GM15510 (cell line): Measurements from ENCODE around the gene TTPAL.

ENCODE experiments used
- POLR2A ChIP-seq: IDR thresholded peaks from 3 replicates; pipeline ENCODE4 v1.6.1; 2011; ENCODE audit warnings: borderline replicate concordance; ENCODE audit not compliant: insufficient read length; ENCODE audit errors: extremely low read depth

The TTPAL gene

GRCh38 chr20:44475694-44476560 is at the start of gene TTPAL:
Gene TTPAL (plus strand): TSS chr20:44475874. CDS start chr20:44480000, 4,126 bp downstream.
- TF ChIP-seq POLR2A: peak; percentile 99

DNA sequence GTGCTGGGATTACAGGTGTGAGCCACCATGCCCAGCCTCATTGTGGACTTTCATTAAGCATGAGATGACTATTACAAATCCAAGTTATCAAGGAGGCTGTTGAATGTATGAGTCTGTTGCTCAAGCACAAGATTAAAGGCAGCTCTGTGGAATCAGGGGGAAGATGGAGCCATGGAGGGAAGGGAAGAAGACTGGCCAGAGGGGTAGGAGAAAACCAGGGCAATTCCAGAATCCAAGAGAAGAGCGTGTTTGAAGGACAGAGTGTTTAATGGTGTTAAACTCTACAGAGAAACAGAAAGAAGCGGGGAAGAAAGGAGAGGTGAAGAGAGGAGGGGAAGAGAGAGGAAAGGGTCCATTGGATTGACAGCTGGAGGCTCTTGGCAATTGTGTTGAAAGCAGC is 49.8 kb upstream of the TTPAL start:
- no peak for TF ChIP-seq POLR2A

DNA sequence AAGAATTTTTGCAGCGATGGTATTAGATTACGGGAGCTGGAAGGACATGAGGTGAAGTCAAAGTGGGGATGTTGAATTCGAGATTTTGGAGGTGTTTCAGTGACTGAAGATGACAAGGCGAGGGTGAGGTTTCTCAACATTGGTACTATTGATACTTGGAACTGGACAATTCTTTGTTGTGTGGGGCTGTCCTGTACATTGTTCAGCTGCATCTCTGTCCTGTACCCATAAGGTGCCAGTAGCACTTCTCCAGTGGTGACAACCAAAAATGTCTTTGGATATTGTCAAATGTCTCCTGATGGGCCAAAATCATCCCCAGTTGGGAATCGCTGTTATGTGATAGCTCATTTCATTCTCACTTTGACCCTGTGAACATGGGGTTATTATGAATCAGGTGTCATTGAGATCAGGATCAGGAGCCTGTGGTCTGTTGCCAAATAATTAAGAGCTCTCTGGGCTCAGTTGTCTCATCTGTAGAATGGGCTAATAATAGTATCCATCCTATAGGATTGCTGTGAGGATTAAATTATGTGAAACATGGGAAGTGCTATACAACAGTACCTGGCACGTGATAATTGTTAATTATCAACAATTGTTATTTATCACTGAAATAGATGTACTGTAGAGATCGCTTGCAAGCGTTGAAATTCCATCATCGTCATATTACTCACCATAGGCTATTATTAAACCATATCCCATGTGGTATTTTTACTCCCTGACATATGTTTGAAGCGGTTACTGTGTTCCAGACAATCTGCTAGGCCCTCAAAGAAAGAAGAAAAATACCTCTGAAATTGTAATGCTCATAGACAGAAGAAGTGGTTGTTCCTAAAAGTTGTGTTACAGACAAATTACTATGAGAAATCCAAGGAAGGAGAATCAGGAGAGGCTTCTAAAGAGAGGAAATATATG is 48.5 kb upstream of the TTPAL start:
- no peak for TF ChIP-seq POLR2A

DNA sequence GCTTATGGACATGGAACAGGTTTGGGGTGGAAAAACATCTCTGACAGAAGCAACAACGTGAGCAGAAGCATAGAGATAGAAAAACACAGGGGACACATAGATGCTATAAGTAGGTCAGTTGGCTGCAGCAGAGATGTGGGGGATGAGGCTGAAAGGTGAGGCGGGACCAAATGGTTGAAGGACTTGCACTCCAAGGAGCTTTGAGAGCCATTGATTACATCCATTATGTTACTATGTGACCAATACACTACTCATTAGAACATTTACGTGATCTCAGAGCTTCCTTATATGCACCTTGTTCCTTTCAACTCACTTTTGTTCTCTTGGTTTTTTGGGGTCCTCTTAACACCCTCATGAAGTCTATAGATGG is 47.9 kb upstream of the TTPAL start:
- TF ChIP-seq POLR2A: no peak

- no peak for TF ChIP-seq POLR2A
Observed at GRCh38 chr20:44428174-44429016, 47.3 kb upstream of the TTPAL start.

GRCh38 chr20:44429017-44429339 is 46.7 kb upstream of the TTPAL start:
- no peak for TF ChIP-seq POLR2A

DNA sequence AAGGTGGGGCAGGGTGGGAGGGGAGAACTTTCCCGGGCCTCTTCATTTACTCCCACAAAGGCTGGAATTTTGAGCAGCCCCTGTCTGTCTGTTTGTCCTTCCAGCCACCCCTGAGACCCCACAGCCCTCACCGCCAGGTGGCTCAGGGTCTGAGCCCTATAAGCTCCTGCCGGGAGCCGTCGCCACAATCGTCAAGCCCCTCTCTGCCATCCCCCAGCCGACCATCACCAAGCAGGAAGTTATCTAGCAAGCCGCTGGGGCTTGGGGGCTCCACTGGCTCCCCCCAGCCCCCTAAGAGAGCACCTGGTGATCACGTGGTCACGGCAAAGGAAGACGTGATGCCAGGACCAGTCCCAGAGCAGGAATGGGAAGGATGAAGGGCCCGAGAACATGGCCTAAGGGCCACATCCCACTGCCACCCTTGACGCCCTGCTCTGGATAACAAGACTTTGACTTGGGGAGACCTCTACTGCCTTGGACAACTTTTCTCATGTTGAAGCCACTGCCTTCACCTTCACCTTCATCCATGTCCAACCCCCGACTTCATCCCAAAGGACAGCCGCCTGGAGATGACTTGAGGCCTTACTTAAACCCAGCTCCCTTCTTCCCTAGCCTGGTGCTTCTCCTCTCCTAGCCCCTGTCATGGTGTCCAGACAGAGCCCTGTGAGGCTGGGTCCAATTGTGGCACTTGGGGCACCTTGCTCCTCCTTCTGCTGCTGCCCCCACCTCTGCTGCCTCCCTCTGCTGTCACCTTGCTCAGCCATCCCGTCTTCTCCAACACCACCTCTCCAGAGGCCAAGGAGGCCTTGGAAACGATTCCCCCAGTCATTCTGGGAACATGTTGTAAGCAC is 46.0 kb upstream of the TTPAL start:
- TF ChIP-seq POLR2A: no peak

DNA sequence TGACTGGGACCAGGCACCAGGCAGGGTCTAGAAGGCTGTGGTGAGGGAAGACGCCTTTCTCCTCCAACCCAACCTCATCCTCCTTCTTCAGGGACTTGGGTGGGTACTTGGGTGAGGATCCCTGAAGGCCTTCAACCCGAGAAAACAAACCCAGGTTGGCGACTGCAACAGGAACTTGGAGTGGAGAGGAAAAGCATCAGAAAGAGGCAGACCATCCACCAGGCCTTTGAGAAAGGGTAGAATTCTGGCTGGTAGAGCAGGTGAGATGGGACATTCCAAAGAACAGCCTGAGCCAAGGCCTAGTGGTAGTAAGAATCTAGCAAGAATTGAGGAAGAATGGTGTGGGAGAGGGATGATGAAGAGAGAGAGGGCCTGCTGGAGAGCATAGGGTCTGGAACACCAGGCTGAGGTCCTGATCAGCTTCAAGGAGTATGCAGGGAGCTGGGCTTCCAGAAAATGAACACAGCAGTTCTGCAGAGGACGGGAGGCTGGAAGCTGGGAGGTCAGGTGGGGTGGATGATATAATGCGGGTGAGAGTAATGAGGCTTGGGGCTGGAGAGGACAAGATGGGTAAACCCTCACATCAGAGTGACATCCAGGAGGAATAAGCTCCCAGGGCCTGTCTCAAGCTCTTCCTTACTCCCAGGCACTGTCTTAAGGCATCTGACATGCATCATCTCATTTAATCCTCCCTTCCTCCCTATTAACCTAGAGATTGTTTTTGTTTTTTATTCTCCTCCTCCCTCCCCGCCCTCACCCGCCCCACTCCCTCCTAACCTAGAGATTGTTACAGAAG is 45.2 kb upstream of the TTPAL start:
- no peak for TF ChIP-seq POLR2A

DNA sequence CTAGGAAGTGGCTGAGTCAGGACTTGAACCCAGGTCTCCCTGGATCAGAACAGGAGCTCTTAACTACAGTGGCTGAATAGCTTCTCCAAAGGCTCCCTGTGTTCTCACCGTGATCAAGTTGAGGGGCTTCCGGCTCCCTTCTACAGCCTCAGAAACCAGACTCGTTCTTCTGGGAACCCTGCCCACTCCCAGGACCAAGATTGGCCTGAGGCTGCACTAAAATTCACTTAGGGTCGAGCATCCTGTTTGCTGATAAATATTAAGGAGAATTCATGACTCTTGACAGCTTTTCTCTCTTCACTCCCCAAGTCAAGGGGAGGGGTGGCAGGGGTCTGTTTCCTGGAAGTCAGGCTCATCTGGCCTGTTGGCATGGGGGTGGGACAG is 44.6 kb upstream of the TTPAL start:
- no peak for TF ChIP-seq POLR2A

DNA sequence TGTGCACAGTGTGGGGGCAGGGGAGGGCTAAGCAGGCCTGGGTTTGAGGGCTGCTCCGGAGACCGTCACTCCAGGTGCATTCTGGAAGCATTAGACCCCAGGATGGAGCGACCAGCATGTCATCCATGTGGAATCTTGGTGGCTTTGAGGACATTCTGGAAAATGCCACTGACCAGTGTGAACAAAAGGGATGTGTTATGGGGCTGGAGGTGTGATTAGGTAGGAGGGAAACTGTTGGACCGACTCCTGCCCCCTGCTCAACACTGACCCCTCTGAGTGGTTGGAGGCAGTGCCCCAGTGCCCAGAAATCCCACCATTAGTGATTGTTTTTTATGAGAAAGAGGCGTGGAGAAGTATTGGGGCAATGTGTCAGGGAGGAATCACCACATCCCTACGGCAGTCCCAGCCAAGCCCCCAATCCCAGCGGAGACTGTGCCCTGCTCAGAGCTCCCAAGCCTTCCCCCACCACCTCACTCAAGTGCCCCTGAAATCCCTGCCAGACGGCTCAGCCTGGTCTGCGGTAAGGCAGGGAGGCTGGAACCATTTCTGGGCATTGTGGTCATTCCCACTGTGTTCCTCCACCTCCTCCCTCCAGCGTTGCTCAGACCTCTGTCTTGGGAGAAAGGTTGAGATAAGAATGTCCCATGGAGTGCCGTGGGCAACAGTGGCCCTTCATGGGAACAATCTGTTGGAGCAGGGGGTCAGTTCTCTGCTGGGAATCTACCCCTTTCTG is 44.0 kb upstream of the TTPAL start:
- no peak for TF ChIP-seq POLR2A

- TF ChIP-seq POLR2A: no peak
Observed at GRCh38 chr20:44432618-44433577, 42.8 kb upstream of the TTPAL start.

DNA sequence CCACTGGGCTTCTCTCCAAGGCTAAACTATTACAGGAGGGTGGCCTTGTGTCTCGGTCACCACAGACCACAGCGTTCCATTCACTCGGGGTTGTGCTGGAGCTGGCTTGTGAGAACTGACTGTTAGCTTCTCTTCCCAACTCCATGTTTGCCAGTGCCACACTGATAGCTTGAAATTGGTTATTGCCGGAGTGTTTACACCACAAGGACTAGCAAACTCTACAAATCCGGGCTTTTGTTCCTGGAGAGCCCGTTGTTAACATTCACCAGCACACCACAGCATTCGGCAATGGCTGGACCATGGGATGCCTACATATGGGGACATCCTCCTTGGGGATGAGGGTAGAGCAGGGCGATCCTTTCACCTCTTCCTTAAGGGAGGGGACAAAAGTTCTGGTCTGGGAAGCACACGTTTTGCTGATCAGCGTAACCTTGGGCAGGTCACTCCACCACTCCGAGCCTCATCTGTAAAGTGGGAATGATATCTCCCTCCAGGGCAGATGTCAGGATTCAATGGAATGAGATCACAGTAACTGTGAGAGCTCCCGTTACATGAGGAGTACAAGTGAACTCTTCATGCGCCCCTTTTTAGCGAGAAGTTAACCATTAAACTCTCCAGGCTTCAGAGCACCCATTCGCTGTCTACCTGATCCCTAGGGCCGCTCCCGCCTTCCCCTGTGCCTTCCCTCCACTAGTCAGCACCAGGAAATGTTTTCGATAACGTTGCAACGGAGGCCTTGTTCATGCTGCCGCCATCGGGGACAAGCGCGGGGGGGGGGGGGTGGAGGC is 41.7 kb upstream of the TTPAL start:
- no peak for TF ChIP-seq POLR2A
